ENCODE measurements around the gene COX20.

Gene COX20

GRCh38 chr1:244887281-244887680 lies 51.8 kb downstream of the COX20 start:
- H3K27ac ChIP-seq: no peak overlapping the region
- no peak overlapping the region for H3K9ac ChIP-seq
- H2AFZ ChIP-seq (ENCODE audit: low read depth): no peak overlapping the region
- no peak overlapping the region for H3K4me3 ChIP-seq (IDR thresholded peaks at IDR 0.05; ENCODE audit: insufficient read depth, low read depth, low read length)
- H3K27me3 ChIP-seq (ENCODE audit: insufficient read depth, low read depth): no peaks in the 10 kb centered on the region; the same call in 1 of the 2 replicates
- no peaks in the 10 kb centered on the region for H3K4me1 ChIP-seq (ENCODE audit: low read depth, poor library complexity, severe bottlenecking)
- no peaks in the 10 kb centered on the region for H3K79me2 ChIP-seq (ENCODE audit: insufficient read depth, low read depth)
- H3K4me2 ChIP-seq: no peak overlapping the region
- no peaks in the 10 kb centered on the region for H3K36me3 ChIP-seq (ENCODE audit: insufficient read depth)
- TF ChIP-seq CTCF (conservative IDR thresholded peaks at IDR 0.05; ENCODE audit: low read depth, low read length): no peak
- H4K20me1 ChIP-seq (ENCODE audit: insufficient read depth): no peaks in the 10 kb centered on the region

GRCh38 chr1:244893836-244894235 lies 58.4 kb downstream of the COX20 start:
- Histone ChIP-seq H3K27me3 (ENCODE audit: insufficient read depth, low read depth) (no peaks in the 10 kb centered on the region), H3K4me3 (IDR thresholded peaks at IDR 0.05; ENCODE audit: insufficient read depth, low read depth, low read length) (no peak overlapping the region), H3K36me3 (ENCODE audit: insufficient read depth) (no peaks in the 10 kb centered on the region), H4K20me1 (ENCODE audit: insufficient read depth) (no peaks in the 10 kb centered on the region), H3K4me2 (no peak overlapping the region), H3K79me2 (ENCODE audit: insufficient read depth, low read depth) (no peaks in the 10 kb centered on the region), H2AFZ (ENCODE audit: low read depth) (no peak overlapping the region), H3K27ac (no peak overlapping the region), H3K4me1 (ENCODE audit: low read depth, poor library complexity, severe bottlenecking) (no peaks in the 10 kb centered on the region), H3K9ac (no peak overlapping the region)
- no peak for TF ChIP-seq CTCF (conservative IDR thresholded peaks at IDR 0.05; ENCODE audit: low read depth, low read length)

Data from KMS-11 (cell line).